ENCODE results near the gene BSND. TPM values are rescaled to one million over a fixed set of nuclear protein-coding genes. Genes with fewer than 3 reads are reported as not detected.
A peak's percentile ranks its signal among the peaks of the same experiment; 100 is the strongest.

BSND gene
- total RNA-seq, 1 experiment from 2014 or later, result not detected

DNA sequence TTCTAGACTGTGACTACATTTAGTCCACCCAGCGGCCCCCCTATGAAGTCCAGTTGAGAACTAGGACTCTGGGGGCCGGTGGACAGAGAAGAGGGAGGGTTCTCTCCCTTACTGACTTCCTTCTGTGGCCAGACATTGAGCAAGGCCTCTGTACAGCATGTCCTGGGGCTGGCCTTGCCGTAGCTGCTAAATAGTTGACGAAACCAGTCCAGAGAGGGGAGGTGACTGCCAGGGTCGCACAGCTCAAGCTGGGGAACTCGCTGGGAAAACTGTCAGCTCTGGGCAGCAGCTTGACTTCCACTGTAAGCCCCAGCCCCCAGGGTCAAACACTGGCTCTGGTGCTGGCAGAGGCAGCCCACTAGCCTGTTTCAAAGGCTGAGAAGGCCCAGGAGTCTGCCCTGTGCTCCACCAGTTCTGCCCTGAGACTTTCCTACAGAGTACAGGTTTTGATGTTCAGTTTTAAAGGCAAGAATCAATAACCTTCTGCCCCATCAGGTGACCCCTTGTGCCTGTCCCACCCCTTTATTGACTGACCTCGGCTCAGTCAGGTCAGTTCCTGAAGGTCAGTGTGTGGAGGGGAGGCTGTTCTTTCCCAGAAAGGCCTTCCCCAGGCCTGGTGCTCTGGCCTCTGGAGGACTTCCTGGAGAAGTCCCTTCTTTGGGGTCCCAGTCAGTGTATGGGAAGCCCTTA lies 54.7 kb downstream of the BSND start:
- no peaks in the 10 kb centered on the region for H3K4me1 Mint-ChIP-seq (ENCODE audit: low read depth, unreplicated experiment)
- Histone ChIP-seq H3K27me3 (replicated peaks; ENCODE audit: control insufficient read depth, insufficient read depth, low read length) (no peaks in the 10 kb centered on the region), H3K9me3 (no peaks in the 10 kb centered on the region), H3K4me1 (no peaks in the 10 kb centered on the region), H3K4me3 (ENCODE audit: low read depth, low read length) (no peak overlapping the region), H3K36me3 (ENCODE audit: control insufficient read depth, insufficient read depth, low read length) (no peaks in the 10 kb centered on the region; the same call in 1 of the 2 replicates)
- POLR2A ChIA-PET, result no interaction called here
- DNase-seq, result peak in 1 of 2 experiments; percentile 11
- no peaks in the 10 kb centered on the region for H3K27me3 Mint-ChIP-seq (ENCODE audit: insufficient read depth, unreplicated experiment)
- TF ChIP-seq CTCF (IDR thresholded peaks at IDR 0.05; ENCODE audit: insufficient read depth in 1 of 2, low read depth in 1 of 2, low read length in 1 of 2, severe bottlenecking in 1 of 2, unreplicated experiment in 1 of 2), result no peak
- intact Hi-C loops (cut with micrococcal nuclease; ENCODE audit: unreplicated experiment), result no loop called here
- CTCF ChIA-PET, result no interaction called here
- H3K9me3 Mint-ChIP-seq (ENCODE audit: unreplicated experiment), result no peaks in the 10 kb centered on the region
- no TSS peak for BruUV-seq (replicated peaks)
- peaks cover 14% of the 10 kb centered on the region for H3K36me3 Mint-ChIP-seq (ENCODE audit: insufficient read depth, unreplicated experiment)
- no peak overlapping the region for H3K27ac Mint-ChIP-seq (ENCODE audit: unreplicated experiment)
- H3K4me3 Mint-ChIP-seq (ENCODE audit: unreplicated experiment), result no peak overlapping the region

GRCh38 chr1:55054396-55054795 lies 55.7 kb downstream of the BSND start:
- ChIA-PET CTCF (no interaction called here), POLR2A (no interaction called here)
- no peak overlapping the region for H3K4me3 ChIP-seq (ENCODE audit: low read depth, low read length)
- no TSS peak for BruUV-seq (replicated peaks)
- Mint-ChIP-seq H3K4me3 (ENCODE audit: unreplicated experiment) (no peak overlapping the region), H3K27me3 (ENCODE audit: insufficient read depth, unreplicated experiment) (no peaks in the 10 kb centered on the region), H3K9me3 (ENCODE audit: unreplicated experiment) (no peaks in the 10 kb centered on the region), H3K4me1 (ENCODE audit: low read depth, unreplicated experiment) (no peaks in the 10 kb centered on the region), H3K36me3 (ENCODE audit: insufficient read depth, unreplicated experiment) (peaks cover 22% of the 10 kb centered on the region), H3K27ac (ENCODE audit: unreplicated experiment) (no peak overlapping the region)
- no peaks in the 10 kb centered on the region for H3K27me3 ChIP-seq (replicated peaks; ENCODE audit: control insufficient read depth, insufficient read depth, low read length)
- intact Hi-C loops (cut with micrococcal nuclease; ENCODE audit: unreplicated experiment), result no loop called here
- DNase-seq, result peak in 1 of 2 experiments; percentile 16
- H3K4me1 ChIP-seq, result no peaks in the 10 kb centered on the region
- H3K36me3 ChIP-seq (ENCODE audit: control insufficient read depth, insufficient read depth, low read length), result no peaks in the 10 kb centered on the region; the same call in 1 of the 2 replicates
- H3K9me3 ChIP-seq, result no peaks in the 10 kb centered on the region
- no peak for TF ChIP-seq CTCF (IDR thresholded peaks at IDR 0.05; ENCODE audit: insufficient read depth in 1 of 2, low read depth in 1 of 2, low read length in 1 of 2, severe bottlenecking in 1 of 2, unreplicated experiment in 1 of 2)

- Histone ChIP-seq H3K4me1 (no peaks in the 10 kb centered on the region), H3K4me3 (ENCODE audit: low read depth, low read length) (no peak overlapping the region), H3K9me3 (no peaks in the 10 kb centered on the region), H3K27me3 (replicated peaks; ENCODE audit: control insufficient read depth, insufficient read depth, low read length) (no peaks in the 10 kb centered on the region), H3K36me3 (ENCODE audit: control insufficient read depth, insufficient read depth, low read length) (no peaks in the 10 kb centered on the region; the same call in 1 of the 2 replicates)
- Mint-ChIP-seq H3K27me3 (ENCODE audit: insufficient read depth, unreplicated experiment) (no peaks in the 10 kb centered on the region), H3K36me3 (ENCODE audit: insufficient read depth, unreplicated experiment) (peaks cover 27% of the 10 kb centered on the region), H3K9me3 (ENCODE audit: unreplicated experiment) (no peaks in the 10 kb centered on the region), H3K4me1 (ENCODE audit: low read depth, unreplicated experiment) (no peaks in the 10 kb centered on the region), H3K4me3 (ENCODE audit: unreplicated experiment) (no peak overlapping the region), H3K27ac (ENCODE audit: unreplicated experiment) (no peak overlapping the region)
- peak in 1 of 2 experiments; percentile 9 for DNase-seq
- BruUV-seq (replicated peaks), result no TSS peak
- ChIA-PET CTCF (no interaction called here), POLR2A (interaction anchor here (0.6 kb wide), 1 partner anchor 188 kb away, joined by 3 read pairs; no protein-coding TSS in a partner anchor)
- intact Hi-C loops (cut with micrococcal nuclease; ENCODE audit: unreplicated experiment), result no loop called here
- TF ChIP-seq CTCF (IDR thresholded peaks at IDR 0.05; ENCODE audit: insufficient read depth in 1 of 2, low read depth in 1 of 2, low read length in 1 of 2, severe bottlenecking in 1 of 2, unreplicated experiment in 1 of 2), result no peak
Observed at GRCh38 chr1:55055084-55055882, 56.5 kb downstream of the BSND start.

Data from Caco-2 (cell line).